MM.1S (cell line): ENCODE data around the gene DNASE2B.

Experiments used
- DNase-seq: peaks from one replicate; pipeline ENCODE4 v3.0.0-alpha.2; 2015
- H2AFZ ChIP-seq: fragments of 300-600 bp; sonication (generic); 2 replicates; pipeline ENCODE4 v1.6.0; 2016; ENCODE audit warnings: antibody characterized with exemption, low read length
- H3F3A ChIP-seq: fragments of 300-600 bp; sonication (generic); 2 replicates; pipeline ENCODE4 v1.6.1; 2016; ENCODE audit warnings: mild to moderate bottlenecking, antibody characterized with exemption, low read length, moderate library complexity, mixed read lengths; ENCODE audit not compliant: insufficient read depth
- H3K27ac ChIP-seq: fragments of 300-600 bp; sonication (generic); 2 replicates; pipeline ENCODE4 v1.5.1; 2016; ENCODE audit warnings: mild to moderate bottlenecking, low read length
- H3K27me3 ChIP-seq: fragments of 300-600 bp; sonication (generic); replicated peaks from 2 replicates; pipeline ENCODE4 v1.6.0; 2016; ENCODE audit warnings: low read length; ENCODE audit not compliant: insufficient read depth
- H3K36me3 ChIP-seq: fragments of 300-600 bp; sonication (generic); replicated peaks from 2 replicates; pipeline ENCODE4 v1.6.1; 2016; ENCODE audit warnings: mild to moderate bottlenecking, low read length, mixed read lengths; ENCODE audit not compliant: insufficient read depth
- H3K4me1 ChIP-seq: fragments of 300-600 bp; sonication (generic); 2 replicates; pipeline ENCODE4 v1.6.1; 2016; ENCODE audit warnings: low read length, mixed read lengths
- H3K4me2 ChIP-seq: fragments of 300-600 bp; sonication (generic); 2 replicates; pipeline ENCODE4 v1.6.0; 2016; ENCODE audit warnings: low read depth, low read length
- H3K4me3 ChIP-seq: fragments of 300-600 bp; sonication (generic); 2 replicates; pipeline ENCODE4 v1.5.1; 2016; ENCODE audit warnings: low read length, mixed read lengths
- H3K79me2 ChIP-seq: fragments of 300-600 bp; sonication (generic); 2 replicates; pipeline ENCODE4 v1.6.1; 2016; ENCODE audit warnings: mixed run types, low read length, mixed read lengths
- H3K9ac ChIP-seq: fragments of 300-600 bp; sonication (generic); 2 replicates; pipeline ENCODE4 v1.6.1; 2016; ENCODE audit warnings: low read length, mixed read lengths
- H3K9me2 ChIP-seq: fragments of 300-600 bp; sonication (generic); replicated peaks from 2 replicates; pipeline ENCODE4 v1.6.1; 2016; ENCODE audit warnings: mild to moderate bottlenecking, low read length, mixed read lengths; ENCODE audit not compliant: insufficient read depth
- H3K9me3 ChIP-seq: fragments of 300-600 bp; sonication (generic); replicated peaks from 2 replicates; pipeline ENCODE4 v1.6.1; 2016; ENCODE audit warnings: mild to moderate bottlenecking, low read length, mixed read lengths; ENCODE audit not compliant: insufficient read depth
- H4K20me1 ChIP-seq: fragments of 300-600 bp; sonication (generic); 2 replicates; pipeline ENCODE4 v1.6.1; 2016; ENCODE audit warnings: mild to moderate bottlenecking, low read length, moderate library complexity, mixed read lengths; ENCODE audit not compliant: insufficient read depth
- CTCF ChIP-seq: fragments of 300-600 bp; sonication (generic); IDR thresholded peaks from 2 replicates; pipeline ENCODE4 v1.5.1; 2016; ENCODE audit warnings: antibody characterized with exemption, low read length, mixed read lengths
- EZH2 ChIP-seq: fragments of 300-600 bp; sonication (generic); optimal IDR thresholded peaks from 2 replicates; pipeline ENCODE3; 2017; ENCODE audit warnings: low read depth, mild to moderate bottlenecking, antibody characterized with exemption, low read length, mixed read lengths
- EZH2phosphoT487 ChIP-seq: fragments of 300-600 bp; sonication (generic); IDR thresholded peaks from 2 replicates; pipeline ENCODE4 v1.6.1; 2018; ENCODE audit warnings: antibody characterized with exemption, low read length

DNASE2B gene

GRCh38 chr1:84379917-84380180, 18.4 kb upstream of the DNASE2B start:
- H2AFZ ChIP-seq, result no peak overlapping the region
- H4K20me1 ChIP-seq, result no peaks in the 10 kb centered on the region
- H3K27me3 ChIP-seq, result no peaks in the 10 kb centered on the region
- H3F3A ChIP-seq, result no peaks in the 10 kb centered on the region
- H3K9me2 ChIP-seq, result no peaks in the 10 kb centered on the region
- H3K9ac ChIP-seq, result no peak overlapping the region
- no peak overlapping the region for H3K4me3 ChIP-seq
- H3K9me3 ChIP-seq, result no peaks in the 10 kb centered on the region
- no peak overlapping the region for H3K27ac ChIP-seq
- no peaks in the 10 kb centered on the region for H3K4me1 ChIP-seq
- no peaks in the 10 kb centered on the region for H3K36me3 ChIP-seq
- no peak overlapping the region for H3K4me2 ChIP-seq
- TF ChIP-seq EZH2phosphoT487 (no peak), CTCF (no peak), EZH2 (no peak)
- DNase-seq, result no peak
- H3K79me2 ChIP-seq, result no peaks in the 10 kb centered on the region

GRCh38 chr1:84382127-84382526, 16.2 kb upstream of the DNASE2B start:
- no peaks in the 10 kb centered on the region for H3K4me1 ChIP-seq
- no peaks in the 10 kb centered on the region for H3K27me3 ChIP-seq
- H3K4me2 ChIP-seq, result no peak overlapping the region
- no peak overlapping the region for H2AFZ ChIP-seq
- no peaks in the 10 kb centered on the region for H3K9me2 ChIP-seq
- no peaks in the 10 kb centered on the region for H3K9me3 ChIP-seq
- no peaks in the 10 kb centered on the region for H3K79me2 ChIP-seq
- H4K20me1 ChIP-seq, result no peaks in the 10 kb centered on the region
- no peaks in the 10 kb centered on the region for H3K36me3 ChIP-seq
- H3K9ac ChIP-seq, result no peak overlapping the region
- TF ChIP-seq EZH2 (no peak), EZH2phosphoT487 (no peak), CTCF (no peak)
- no peak for DNase-seq
- no peak overlapping the region for H3K4me3 ChIP-seq
- H3K27ac ChIP-seq, result no peak overlapping the region
- no peaks in the 10 kb centered on the region for H3F3A ChIP-seq

GRCh38 chr1:84385347-84385746, 12.9 kb upstream of the DNASE2B start:
- Histone ChIP-seq H3K4me2 (no peak overlapping the region), H3K9ac (no peak overlapping the region), H3K36me3 (no peaks in the 10 kb centered on the region), H3K79me2 (no peaks in the 10 kb centered on the region), H3F3A (no peaks in the 10 kb centered on the region), H3K4me1 (no peaks in the 10 kb centered on the region), H3K9me3 (no peaks in the 10 kb centered on the region), H3K9me2 (no peaks in the 10 kb centered on the region), H2AFZ (no peak overlapping the region), H3K27me3 (no peaks in the 10 kb centered on the region), H3K4me3 (no peak overlapping the region), H4K20me1 (no peaks in the 10 kb centered on the region), H3K27ac (no peak overlapping the region)
- TF ChIP-seq EZH2phosphoT487 (no peak), CTCF (no peak), EZH2 (no peak)
- DNase-seq, result no peak
